GM04504 (cell line): ENCODE measurements around the gene FOXK1.
A peak's percentile ranks its signal among the peaks of the same experiment; 100 is the strongest.
"Not testable (repeated sequence)": the region's sequence is repeated elsewhere in the genome, so short reads cannot be mapped to it uniquely, and the experiment has no call there.

ENCODE experiments used
- DNase-seq: peaks from one replicate; pipeline ENCODE4 v3.0.0-alpha.2; 2012; ENCODE audit warnings: low read depth

The FOXK1 gene

DNA sequence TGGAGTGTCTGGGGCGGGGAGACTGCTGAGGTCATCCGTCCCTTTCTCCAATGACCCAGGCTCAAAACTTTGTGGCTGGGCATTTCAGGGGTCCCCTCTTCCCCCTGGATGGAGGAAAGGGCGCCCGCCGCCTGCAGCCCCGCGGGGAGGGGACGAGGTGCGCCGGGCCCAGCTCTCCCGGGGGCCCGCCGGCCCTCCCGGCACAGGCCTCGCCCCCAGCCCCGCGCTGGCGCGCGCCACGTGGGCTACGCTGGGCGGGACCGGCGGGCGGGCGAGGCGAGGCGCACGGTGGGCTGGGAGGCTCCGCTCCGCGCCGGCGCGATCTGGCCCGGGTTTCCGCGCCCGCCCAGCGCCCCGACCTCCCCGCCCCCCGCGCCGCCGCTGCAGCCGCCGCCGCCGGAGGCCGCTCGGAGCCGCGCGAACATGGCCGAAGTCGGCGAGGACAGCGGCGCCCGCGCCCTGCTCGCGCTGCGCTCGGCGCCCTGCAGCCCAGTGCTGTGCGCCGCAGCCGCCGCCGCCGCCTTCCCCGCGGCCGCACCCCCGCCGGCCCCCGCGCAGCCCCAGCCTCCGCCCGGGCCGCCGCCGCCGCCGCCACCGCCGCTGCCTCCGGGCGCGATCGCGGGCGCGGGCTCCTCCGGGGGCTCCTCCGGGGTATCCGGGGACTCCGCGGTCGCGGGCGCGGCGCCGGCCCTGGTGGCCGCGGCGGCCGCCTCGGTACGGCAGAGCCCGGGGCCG lies at the start of gene FOXK1:
Gene FOXK1 (plus strand): TSS at position 410 of the 735 bp plus-strand sequence. CDS start 14 bp downstream, at position 424.
- no peak for DNase-seq

DNA sequence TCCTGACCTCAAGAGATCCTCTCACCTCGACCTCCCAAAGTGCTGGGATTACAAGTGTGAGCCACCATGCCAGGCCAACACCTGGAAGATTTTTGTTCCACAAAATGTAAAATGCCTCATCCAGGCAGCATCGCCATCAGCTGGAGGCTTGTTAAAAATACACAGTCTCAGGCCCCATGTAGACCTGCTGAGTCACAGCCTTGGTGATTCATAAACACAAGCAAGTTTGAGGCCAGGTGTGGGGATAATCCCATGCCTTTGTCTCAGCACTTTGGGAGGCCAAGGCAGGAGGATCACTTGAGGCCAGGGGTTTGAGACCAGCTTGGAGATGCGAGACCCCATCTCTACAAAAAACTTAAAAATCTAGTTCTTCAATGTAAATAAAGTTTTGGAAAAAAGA lies 49.1 kb upstream of the FOXK1 start:
- no peak for DNase-seq

DNA sequence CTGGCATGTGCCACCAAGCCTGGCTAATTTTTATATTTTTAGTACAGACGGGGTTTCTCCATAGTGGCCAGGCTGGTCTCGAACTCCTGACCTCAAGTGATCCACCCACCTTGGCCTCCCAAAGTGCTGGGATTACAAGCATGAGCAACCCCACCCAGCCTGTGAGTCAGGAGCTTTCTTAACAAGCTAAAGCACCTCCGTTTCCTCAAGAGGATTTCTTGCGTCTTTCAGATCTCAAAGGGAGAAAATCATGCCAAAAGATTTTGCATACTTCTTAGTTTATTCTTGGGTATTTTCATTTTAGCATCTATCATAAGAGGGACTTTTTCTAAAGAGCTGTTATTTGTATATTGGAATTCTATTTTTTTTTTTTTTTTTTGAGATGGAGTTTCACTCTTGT lies 47.9 kb upstream of the FOXK1 start:
- DNase-seq: no peak

DNA sequence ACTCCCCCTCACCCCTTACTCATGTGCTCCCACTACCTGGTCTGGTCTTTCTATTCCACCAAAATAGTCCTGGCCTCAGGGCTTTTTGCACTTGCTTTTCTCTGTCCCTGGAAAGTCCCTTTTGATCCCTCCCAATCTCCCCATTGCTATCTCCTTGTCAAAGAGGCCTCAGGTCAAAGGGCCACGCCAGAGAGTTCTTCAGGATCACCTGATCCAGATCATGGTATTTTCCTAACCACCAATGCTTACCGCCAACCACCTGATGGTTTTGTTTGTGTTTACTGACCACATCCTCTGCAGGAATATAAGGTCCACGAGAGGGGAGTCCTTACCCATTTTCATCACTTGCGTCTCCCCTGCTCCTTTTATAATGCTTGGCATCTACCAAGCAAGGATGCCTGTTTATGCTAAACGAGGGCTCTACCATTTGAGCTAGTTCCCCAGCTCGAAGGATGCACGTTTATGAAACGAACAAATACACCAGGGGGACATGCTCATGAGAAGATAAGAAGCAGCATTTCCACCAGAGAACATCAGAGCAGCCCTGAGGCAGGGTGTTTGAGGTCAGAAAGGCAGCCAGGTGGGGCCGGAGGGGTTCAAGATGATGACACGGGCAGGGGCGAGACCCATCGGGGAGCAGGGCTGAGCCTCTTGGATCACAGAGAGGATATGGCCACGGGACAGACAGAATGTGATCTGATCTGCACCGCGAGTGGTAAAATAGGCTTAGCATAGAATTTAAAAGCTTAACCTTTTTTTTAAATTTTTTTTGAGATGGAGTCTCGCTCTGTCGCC lies 43.1 kb upstream of the FOXK1 start:
- DNase-seq: no peak

DNA sequence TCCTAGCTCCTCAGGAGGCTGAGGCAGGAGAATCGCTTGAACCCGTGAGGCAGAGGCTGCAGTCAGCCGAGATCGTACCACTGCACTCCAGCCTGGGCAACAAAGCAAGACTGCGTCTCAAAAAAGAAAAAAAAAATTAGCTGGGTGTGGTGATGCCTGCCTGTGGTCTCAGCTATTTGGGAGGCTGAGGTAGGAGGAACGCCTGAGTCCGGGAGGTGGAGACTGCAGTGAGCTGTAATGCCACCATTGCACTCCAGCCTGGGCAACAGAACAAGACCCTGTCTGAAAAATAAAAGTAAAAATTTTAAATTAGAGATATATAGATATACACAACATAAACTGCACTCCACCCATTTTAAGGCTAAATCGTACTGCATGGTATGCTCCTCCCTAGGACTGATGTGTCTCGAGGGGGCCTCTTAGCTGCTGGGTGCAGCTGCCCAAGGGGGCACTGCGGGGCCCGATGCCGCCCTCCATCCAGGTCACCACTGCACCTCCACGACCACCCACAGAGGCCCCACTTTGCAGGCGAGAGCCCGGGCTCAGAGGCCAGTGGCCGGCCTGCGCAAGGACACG lies 40.9 kb upstream of the FOXK1 start:
- DNase-seq: no peak

DNA sequence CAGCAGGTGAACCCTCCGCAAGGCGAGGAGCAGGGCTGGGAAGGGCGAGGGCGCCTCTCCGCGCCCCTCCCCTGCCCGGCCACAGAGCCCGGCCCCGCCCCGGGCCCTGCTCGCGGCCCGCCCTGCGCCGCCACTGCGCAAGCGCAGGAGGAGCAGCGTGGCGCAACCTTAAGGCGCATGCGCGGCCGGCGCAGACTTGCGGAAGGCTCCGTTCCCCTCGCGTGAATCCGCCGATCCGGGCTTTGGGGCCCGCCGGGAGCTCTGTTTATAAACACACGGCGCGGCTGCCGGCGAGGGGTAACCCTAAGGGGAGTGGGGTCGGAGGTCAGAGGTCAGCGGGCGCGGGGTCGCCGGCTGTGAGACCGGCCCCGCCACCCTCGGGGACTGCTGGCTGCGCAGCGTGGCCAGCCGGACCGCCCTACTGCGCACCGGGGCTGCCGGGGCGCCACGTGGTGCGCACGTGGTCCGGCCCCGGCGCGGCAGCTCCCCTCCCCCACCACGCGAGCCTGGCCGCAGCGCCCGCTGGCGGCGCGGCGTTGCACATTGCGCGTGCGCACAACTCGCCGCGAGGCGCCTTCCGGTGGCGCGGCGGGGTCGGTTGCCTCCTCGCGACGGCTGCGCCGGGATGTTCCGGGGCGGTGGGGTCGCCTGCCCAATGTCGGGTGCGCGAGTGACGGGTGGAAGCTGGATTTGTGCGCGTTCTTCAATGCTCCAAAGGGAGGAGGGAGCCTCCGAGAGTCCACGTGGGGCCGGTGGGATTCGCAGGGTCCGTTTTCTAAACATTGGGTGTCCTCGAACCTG lies 40.2 kb upstream of the FOXK1 start:
- DNase-seq: peak; percentile 84

DNA sequence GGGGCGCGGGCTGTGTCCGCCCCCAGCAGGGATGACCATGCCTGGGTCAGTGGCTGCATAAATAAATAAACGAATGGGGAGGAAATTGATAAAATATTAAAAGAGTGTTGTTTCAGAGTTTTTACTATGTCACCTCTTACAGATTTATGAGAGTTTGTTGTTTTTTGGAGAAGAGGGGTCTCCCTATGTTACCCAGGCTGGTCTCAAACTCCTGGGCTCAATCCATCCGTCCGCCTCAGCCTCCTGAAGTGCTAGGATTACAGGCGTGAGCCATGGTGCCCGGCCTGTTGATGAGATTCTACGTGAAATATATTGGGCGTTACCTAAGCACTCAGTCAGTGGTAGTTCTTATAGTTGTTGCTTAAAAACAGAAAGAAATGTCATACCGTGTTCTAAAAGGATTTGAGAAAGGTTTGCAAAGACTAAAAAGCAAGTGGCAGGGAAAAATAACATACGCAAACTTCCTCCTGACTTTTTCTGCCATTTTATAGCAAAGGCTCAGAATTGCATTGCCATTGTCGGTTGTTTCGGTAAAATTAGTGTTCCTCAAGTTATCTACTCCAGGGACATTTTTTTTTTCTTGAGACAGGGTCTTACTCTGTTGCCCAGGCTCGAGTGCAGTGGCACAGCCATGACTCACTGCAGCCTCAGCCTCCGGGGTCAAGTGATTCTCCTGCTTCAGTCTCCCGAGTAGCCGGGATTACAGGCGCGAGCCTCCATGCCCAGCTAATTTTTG lies 39.5 kb upstream of the FOXK1 start:
- DNase-seq: no peak

DNA sequence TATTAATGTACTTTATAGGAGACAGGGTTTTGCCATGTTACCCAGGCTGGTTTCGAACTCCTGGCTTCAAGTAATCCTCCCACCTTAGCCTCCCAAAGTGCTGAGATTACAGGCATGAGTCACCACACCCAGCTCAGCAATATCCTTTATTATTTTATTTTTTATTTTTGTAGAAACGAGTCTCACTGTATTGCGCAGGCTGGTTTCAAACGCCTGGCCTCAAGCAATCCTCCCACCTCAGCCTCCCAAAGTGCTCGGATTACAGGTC lies 39.0 kb upstream of the FOXK1 start:
- DNase-seq: not testable (repeated sequence)

DNA sequence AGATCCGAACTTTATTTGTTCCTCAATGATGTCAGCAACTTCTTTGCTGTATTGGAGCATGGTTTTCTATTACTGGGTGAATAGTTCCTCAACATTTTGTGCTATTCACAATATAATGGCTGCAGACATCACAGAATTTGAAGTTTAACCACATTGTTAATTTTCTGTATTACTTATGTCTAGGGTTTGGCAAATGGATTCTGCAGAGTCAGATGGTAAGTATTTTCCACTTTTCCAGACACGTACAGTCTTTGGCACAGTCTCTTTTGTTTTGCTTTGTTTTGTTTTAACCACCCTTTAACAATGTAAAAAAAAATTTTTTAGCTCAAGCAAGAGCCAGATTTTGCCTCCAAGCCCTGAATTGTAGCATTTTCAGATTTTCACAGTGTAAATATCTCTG lies 36.8 kb upstream of the FOXK1 start:
- DNase-seq: peak; percentile 34

DNA sequence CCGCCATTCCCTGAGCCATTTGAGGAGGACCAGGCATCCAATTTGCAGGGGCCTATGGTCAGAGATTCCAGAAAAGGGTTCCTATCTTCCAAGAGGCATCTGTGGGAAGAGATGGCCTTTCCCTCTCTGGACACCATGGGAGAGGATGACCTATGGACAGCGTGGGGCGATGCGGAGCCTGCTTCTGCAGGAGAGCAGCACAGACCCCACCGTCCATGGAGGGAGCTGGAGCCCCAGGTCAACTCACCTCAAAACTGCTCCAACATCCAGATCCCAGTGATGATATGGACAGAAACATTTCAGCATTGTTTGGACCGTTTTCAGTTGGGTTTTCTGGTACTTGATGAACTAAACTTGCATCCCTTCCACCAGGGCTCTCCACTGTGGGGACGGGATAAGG lies 34.0 kb upstream of the FOXK1 start:
- DNase-seq: no peak

DNA sequence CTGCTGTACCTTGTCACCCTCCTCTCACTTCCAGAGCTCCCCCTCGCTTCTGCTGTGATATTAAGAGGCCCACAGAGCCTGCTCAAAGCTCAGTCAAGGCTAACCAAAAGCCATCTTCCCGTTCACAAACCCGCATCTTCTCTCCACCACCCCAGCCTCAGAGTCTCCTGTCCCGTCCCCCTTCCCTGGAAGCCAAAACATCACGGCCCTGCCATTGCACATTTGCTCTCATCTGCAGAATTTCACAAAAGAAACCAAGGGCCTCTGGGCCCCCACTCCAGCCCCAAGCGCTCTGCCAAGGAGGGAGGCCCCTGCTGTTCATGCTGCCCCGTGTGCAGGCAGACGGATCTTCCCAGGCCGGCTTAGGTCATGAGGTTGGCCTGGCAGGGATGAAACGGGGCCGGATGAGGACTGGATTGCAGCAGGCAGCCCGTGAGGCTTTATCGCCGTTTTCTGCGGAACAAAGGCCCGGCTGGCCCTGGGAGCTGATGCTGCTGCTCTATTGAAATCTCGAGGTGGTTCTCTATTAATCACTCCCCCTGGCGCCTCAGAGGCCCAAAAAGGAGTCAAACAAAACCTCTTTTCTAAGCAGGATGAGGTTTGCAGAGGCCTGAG lies 31.6 kb upstream of the FOXK1 start:
- DNase-seq: no peak

DNA sequence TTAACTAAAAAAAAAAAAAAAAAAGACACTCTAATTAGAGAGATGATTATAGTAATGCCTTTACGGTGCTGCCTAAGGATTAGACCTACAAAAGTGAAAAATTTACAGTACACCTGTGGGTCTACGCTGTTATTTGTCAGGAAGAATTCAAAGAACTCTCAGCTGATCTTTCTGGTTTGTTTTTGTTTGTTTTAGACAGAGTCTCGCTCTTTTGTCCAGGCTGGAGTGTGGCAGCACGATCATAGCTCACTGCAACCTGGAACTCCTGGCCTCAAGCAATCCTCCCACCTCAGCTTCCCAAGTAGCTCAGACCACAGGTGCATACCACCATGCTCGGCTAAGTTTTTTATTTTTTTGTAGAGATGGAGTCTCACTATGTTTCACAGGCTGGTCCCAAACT lies 28.3 kb upstream of the FOXK1 start:
- DNase-seq: no peak

DNA sequence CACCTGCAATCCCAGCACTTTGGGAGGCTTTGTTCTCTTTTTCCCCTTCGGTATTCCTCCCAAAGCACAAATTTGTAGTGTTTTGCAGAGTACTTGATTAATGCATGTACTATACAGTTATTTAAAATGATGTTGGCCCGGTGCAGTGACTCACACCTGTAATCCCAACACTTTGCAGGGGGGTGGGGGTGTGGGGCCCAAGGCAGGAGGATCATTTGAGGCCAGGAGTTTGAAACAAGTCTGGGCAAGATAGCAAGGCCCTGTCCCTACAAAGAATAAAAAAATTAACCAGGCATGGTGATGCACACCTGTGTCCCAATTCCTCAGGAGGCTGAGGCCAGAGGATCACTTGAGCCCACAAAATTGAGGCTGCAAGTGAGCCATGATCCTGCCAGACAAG lies 26.8 kb upstream of the FOXK1 start:
- no peak for DNase-seq

DNA sequence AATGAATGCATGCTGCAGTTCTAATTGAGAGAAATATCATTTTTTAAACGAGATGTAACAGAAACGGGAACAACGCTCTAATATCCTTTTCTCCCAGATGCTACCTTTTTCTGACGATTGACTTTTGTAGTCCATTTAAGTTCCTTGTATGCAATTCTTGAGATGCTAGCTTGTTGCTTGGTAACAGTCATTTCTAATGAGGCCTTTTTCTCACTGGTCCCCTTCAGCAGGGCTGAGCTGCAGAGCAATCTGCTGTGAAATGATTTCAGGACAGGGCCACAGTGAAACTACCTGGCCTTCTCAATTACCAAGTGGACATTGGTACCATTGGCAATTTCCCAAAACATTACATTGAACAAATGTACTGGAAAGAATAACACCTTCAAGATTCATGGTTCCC lies 26.2 kb upstream of the FOXK1 start:
- DNase-seq: no peak

DNA sequence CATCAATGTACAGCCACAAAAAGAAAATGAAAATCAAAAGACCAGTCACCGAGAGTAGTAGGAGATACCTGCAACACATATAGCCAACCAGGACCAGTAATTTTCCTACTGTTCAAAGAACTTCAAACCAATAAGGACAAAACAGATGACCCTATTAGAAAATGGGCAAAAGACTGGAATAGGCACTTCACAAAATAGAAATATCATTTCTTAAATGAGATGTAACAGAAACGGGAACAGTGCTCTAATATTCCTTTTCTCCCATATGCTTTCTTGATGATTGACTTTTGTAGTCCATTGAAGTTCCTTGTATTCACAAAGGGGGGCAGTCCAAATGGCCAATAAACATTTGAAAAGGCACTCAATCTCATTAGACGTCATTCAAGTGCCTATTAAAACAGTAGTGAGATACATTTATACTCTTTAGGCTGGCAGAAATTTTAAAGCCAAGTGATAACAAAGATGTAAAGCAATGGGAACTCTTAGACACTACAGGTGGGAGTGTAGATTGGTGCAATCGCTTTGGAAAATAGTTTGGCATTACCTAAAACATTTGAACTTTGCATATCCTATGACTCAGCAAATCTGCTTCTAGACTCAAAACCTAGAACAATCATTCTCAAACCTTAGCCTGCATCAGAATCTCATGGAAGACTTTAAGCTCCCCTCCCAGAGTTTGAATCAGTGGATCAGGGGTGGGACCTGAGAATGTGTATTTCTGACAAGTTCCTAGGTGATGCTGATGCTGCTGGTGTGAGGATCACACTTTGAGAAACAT lies 24.3 kb upstream of the FOXK1 start:
- no peak for DNase-seq

DNA sequence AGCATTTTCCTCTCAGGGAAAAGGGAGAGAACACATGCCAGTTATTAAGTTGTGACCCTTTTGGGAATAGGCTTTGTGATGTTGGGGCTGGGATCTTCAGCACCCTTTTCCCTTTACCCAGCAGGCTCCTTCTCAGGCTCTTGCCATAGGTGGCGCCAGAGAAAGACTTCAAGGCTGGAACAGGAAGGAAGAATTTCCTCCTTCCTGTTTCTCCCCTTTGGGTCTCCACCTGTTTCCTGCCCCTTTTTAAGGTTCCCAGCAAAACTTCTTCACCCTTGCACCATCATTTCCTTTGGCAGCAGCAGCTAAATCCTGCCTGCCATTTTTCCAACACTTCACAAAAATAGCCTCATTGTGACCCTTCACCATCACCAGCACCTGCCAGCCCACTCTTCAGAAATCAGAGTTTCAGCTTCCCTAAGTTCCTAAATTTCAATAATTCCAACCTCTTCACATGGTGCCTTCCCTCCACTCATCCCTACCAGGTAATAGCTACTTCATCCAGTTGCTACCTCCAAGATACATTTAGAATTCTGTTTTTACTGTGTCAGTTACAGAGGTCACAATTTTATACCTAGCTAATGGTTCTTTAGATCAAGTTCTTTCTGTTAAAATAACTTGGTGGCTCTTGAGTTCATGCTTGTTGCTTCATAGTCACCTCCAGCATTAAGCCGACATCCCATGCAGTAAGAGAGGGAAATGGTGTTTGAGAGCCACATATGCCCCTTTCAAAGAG lies 22.4 kb upstream of the FOXK1 start:
- no peak for DNase-seq

DNA sequence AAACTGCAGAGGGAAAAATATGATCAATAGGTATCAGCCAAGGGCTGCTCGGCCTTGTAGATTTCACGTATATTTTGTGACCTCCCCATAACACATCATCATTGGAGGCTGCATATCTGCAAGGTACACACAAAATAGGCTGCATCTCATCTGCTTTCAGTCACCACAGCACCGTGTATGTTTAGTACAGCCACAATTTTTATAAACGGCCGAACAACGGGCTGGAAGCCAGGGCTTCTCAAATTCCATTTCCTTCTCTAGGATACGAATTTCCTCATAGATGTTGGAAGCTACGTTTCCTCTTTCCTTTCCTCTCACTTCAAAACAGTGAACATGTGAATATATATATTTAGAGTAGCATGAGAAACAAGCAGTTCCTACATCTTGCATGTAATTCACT lies 20.2 kb upstream of the FOXK1 start:
- no peak for DNase-seq

DNA sequence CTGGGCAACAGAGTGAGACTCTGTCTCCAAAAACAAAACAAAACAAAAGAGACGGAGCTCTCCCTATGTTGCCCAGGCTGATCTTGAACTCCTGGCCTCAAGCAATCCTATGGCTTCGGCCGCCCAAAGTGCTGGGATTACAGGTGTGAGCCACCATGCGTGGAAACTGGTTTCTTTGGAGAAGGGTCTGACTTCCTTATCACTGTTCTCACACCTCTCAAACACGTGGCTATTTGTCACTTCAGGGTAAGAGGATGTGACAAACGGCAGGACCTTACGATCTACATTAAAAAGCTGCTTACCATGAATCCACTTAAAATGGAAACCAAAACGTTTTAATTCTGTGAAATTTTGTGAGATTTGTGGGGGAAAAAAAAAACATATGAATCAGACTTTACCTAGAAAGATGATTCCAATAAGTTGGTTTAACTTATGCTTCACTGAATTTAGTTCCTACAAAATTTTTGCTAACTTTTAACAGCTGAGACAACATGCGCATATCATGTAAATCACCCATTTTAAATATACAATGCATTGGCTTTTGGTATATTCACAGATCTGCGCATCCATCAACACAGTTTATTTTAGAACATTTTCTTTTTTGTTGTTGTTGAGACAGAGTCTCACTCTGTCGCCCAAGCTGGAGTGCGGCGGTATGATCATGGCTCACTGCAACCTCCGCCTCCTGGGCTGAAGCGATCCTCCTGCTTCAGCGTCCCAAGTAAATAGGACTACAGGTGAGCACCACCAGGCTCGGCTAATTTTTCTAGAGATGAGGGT lies 18.7 kb upstream of the FOXK1 start:
- no peak for DNase-seq

DNA sequence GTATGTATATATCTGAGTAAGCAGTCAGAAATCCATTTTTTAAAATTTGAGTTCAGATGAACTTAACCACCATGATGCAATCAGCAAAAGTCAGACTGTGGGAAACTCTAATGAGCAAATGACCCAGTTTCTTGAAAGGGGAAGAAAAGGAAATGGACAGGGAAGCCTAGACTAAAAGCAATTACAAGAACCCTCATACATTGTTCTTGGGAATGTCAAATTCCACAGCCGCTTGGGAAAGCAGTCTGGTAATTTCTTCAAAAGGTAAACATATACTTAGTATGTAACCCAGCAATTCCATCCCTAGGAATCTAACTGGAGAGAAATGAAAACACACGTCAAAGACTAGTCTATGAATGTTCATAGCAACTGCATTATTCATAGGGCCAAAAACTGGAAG lies 16.4 kb upstream of the FOXK1 start:
- peak; percentile 71 for DNase-seq
